Subcutaneous adipose tissue (tissue), 4 donors: Measurements from ENCODE around the gene GPC5. TPM values are rescaled to one million over a fixed set of nuclear protein-coding genes. Genes with fewer than 3 reads are reported as not detected.

Experiments
- CTCF ChIP-seq: fragments of 450-650 bp; IDR thresholded peaks from one replicate; pipeline ENCODE4 v1.5.1; 2016; ENCODE audit warnings: low read depth, mild to moderate bottlenecking, control low read depth, antibody characterized with exemption, moderate library complexity
- total RNA-seq, 4 donors: library from RNA; depleted of rRNA; stranded (reverse); fragments of >200 nt; gene quantifications; one replicate each; pipeline ENCODE4 v1.1.0, GENCODE V29; 2016

GPC5 gene
- total RNA-seq, 4 donors from 2014 or later = 0.16 to 0.44 TPM; not detected in 2

GRCh38 chr13:92833071-92833470 lies 1434.7 kb downstream of the GPC5 start:
- TF ChIP-seq CTCF = no peak

GRCh38 chr13:92836171-92836570 lies 1437.8 kb downstream of the GPC5 start:
- no peak for TF ChIP-seq CTCF

GRCh38 chr13:92838786-92839185 lies 1440.4 kb downstream of the GPC5 start:
- no peak for TF ChIP-seq CTCF

GRCh38 chr13:92842145-92842544 lies 1443.7 kb downstream of the GPC5 start:
- TF ChIP-seq CTCF = no peak

- TF ChIP-seq CTCF = no peak
These were observed 1445.1 kb downstream of the GPC5 start for GRCh38 chr13:92843549-92843948.

- no peak for TF ChIP-seq CTCF
These were observed 1451.0 kb downstream of the GPC5 start for GRCh38 chr13:92849381-92849780.

GRCh38 chr13:92864584-92865284 lies 1466.3 kb downstream of the GPC5 start:
- no peak for TF ChIP-seq CTCF
